ENCODE results near the gene ENTPD1. TPM values are rescaled to one million over a fixed set of nuclear protein-coding genes. Genes with fewer than 3 reads are reported as not detected.
"Not testable (repeated sequence)": the region's sequence is repeated elsewhere in the genome, so short reads cannot be mapped to it uniquely, and the experiment has no call there.

Gene ENTPD1
- total RNA-seq, 1 donor from 2014 or later, result 74.1 TPM

- DNase-seq (ENCODE audit: low spot score), result no peak
Observed at GRCh38 chr10:95794195-95794594, 38.2 kb downstream of the ENTPD1 start.

DNA sequence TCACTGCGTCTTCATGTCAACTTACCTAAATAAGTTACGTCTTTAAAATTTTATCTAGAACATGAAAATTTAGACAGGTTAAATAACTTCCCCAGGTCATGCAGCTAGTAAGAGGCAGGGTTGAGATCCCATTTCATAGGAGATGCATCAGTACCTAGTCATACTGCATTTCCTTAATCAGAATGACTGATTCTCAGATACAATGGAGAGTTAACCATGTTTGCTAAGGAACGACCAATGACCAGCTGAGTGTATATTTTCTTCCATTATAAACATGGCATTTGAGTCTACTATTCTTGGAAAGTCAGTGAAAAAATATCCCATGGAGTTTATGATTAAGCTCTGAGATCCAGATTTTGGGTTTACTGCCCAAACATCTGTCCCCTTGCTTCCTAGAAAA, 39.6 kb downstream of the ENTPD1 start:
- no peak for DNase-seq (ENCODE audit: low spot score)

DNA sequence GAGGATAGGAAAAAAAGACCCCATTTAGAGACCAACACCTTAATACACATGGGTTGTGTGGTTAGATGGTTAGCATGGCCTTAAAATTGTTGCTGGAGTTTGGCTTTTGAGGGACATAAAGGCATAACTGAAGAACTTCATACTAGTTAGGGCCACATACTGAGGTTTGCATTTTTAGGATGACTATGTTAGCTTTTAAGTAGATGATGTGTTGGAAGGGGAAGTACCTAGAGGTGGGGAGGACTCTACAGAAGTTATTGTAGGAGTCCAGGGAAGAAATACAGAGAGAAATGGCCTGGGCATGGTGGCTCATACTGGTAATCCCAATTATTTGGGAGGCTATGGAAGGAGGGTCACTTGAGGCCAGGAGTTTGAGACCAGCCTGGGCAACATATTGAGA, 40.5 kb downstream of the ENTPD1 start:
- DNase-seq (ENCODE audit: low spot score), result no peak

GRCh38 chr10:95798096-95798855, 42.3 kb downstream of the ENTPD1 start:
- DNase-seq (ENCODE audit: low spot score), result no peak

- not testable (repeated sequence) for DNase-seq (ENCODE audit: low spot score)
Observed at GRCh38 chr10:95800286-95800685, 44.3 kb downstream of the ENTPD1 start.

DNA sequence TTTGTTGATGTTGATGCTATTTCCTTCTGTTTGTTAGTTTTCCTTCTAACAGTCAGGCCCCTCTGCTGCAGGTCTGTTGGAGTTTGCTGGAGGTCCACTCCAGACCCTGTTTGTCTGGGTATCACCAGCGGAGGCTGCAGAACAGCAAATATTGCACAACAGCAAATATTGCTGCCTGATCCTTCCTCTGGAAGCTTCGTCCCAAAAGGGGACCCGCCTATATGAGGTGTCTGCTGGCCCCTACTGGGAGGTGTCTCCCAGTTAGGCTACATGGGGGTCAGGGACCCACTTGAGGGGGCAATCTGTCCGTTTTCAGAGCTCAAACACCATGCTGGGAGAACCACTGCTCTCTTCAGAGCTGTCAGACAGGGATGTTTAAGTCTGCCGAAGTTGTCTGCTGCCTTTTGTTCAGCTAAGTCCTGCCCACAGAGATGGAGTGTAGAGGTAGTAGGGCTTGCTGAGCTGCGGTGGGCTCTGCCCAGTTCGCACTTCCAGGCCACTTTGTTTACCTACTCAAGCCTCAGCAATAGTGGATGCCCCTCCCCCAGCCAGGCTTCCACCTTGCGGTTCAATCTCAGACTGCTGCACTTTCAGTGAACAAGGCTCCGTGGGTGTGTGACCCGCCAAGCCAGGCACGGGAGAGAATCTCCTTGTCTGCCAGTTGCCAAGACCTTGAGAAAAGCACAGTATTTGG, 50.9 kb downstream of the ENTPD1 start:
- not testable (repeated sequence) for DNase-seq (ENCODE audit: low spot score)

- DNase-seq (ENCODE audit: low spot score), result not testable (repeated sequence)
Observed at GRCh38 chr10:95808705-95809308, 52.8 kb downstream of the ENTPD1 start.

DNA sequence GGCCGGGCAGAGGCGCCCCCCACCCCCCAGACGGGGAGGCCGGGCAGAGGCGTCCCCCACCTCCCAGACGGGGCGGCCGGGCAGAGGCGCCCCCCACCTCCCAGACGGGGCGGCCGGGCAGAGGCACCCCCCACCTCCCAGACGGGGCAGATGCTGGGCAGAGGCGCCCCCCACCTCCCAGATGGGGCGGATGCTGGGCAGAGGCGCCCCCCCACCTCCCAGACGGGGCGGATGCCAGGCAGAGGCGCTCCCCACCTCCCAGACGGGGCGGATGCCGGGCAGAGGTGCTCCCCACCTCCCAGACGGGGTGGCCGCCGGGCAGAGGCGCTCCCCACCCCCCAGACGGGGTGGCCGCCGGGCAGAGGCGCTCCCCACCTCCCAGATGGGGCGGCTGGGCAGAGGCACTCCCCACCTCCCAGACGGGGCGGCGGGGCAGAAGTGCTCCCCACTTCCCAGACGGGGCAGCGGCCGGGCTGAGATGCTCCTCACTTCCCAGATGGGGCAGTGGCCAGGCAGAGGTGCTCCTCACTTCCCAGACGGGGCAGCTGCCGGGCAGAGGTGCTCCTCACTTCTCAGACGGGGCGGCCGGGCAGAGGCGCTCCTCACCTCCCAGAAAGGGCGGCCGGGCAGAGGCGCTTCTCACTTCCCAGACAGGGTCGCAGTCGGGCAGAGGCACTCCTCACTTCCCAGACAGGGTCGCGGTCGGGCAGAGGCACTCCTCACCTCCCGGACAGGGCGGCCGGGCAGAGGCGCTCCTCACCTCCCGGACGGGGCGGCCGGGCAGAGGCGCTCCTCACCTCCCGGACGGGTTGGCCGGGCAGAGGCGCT, 53.6 kb downstream of the ENTPD1 start:
- no peak for DNase-seq (ENCODE audit: low spot score)

DNA sequence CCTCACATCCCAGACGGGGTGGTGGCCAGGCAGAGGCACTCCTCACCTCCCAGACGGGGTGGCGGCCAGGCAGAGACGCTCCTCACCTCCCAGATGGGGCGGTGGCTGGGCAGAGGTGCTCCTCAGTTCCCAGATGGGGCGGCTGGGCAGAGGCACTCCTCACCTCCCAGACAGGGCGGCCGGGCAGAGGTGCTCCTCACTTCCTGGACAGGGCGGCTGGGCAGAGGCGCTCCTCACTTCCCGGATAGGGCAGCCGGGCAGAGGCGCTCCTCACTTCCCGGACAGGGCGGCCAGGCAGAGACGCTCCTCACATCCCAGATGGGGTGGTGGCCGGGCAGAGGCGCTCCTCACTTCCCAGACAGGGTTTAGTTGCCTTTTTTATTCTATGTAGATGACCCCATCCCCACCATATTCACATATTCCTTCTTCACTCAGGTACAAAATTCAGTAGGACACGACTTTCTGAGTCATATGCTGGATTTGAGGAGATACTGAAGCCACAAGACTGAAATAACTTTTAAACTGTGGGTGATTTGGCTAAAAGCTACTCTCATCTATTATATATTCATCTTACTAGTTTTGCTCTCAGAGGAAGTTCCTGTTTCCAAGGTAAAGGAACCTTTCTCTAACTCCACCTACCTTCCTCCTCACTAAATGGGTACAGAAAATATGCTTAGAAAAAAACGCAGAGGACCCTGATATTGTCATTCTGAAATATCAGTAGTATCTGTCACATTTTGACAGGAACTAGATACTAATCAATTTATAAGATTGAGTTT, 54.4 kb downstream of the ENTPD1 start:
- DNase-seq (ENCODE audit: low spot score), result no peak

GRCh38 chr10:95813054-95813685, 57.2 kb downstream of the ENTPD1 start:
- DNase-seq (ENCODE audit: low spot score), result no peak

- DNase-seq (ENCODE audit: low spot score), result no peak
Observed at GRCh38 chr10:95814011-95814727, 58.2 kb downstream of the ENTPD1 start.

GRCh38 chr10:95815133-95815532, 59.2 kb downstream of the ENTPD1 start:
- no peak for DNase-seq (ENCODE audit: low spot score)

DNA sequence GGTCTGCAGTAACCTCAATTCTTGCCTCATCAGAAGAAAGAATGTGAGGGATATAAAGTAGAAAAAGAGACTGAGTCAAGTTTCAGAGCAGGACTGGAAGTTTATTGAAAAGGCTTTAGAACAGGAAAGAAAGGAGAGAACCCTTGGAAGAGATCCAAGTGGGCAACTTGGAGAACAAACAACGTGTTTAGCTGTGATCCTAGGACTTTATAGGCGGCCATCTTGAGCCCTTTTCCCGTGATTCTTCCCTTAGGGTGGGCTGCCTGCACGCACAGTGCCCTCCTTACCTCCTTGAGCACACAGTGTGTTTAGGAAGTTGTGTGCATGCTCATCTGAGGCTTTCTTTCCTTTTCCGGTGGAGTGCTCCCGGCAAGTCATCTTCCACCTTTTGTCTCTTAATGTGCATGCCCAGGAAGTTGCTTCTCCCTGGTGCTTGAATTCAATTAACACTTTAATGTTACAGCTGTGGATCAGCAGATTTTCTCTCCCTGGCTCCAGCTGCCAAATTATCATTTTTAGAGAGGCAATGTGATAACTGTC, 59.8 kb downstream of the ENTPD1 start:
- DNase-seq (ENCODE audit: low spot score), result no peak

DNA sequence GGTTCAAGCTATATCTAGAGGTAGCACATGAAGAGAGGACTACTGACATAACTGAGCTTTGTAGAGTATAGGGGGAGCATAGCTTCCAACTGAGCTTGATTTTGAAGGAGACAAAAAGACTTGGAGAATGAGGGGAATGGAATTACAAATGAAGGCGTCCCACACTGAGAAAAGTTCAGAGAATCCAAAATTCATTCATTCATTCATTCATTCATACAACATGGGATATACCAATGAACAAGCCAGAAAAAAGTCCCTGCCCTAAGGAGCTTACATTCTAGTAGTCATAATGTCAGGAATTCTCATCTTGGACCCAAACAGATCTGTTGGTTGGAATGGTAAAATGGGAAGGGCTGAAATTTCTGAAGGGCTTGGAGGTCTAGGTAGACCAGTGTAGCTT, 62.0 kb downstream of the ENTPD1 start:
- no peak for DNase-seq (ENCODE audit: low spot score)

GRCh38 chr10:95818668-95819067, 62.7 kb downstream of the ENTPD1 start:
- no peak for DNase-seq (ENCODE audit: low spot score)

DNA sequence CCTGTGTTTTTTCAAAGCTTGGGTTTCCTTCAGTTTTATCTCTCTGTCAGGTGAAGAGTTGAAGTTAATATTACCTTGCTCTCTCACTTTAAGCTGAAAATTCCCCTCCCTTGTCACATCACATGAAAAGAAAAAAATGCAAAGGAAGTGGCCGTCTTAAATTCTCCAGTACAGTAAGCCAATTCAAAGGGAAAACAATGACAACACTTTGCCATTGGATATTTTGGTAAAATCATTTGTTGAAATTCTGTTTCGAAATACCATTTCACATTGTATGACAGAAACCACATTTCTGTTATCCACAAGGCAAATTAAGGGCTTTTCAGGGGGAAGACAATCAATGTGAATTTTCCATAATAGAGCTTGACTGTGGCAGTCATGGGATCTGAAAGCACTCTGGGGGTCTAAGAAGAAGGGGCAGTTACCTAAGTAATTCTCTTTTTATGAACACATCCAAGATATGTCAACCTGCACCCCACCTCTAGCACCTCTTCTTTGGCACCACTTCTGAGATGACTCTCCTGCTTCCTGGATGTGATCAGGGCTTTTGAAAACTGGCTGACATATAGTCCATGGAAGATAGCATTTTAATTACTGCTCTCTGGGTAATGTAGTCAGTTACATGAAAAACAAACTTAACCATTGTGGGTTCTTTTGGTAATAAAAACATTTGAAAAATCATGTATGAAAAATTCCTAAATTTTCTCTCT, 63.8 kb downstream of the ENTPD1 start:
- DNase-seq (ENCODE audit: low spot score), result no peak

DNA sequence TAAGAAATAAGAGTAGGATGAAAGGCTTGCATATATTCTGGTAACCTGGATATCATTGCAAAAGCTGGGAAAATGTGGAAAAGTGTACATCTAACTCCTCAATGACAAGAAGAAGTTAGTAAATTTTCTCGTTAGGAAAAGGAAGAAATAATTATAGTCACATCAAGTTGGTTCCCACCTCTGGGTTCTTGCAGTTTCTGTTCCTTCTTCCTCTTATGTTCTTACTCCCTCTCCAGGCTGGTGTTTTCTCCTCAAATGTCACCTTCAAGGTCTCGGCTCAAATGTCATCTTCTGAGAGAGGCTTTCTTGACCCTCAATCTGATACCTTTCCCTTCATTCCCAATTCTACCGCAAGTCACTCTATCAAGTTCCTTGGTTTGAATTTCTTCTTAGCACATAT, 64.4 kb downstream of the ENTPD1 start:
- no peak for DNase-seq (ENCODE audit: low spot score)

DNA sequence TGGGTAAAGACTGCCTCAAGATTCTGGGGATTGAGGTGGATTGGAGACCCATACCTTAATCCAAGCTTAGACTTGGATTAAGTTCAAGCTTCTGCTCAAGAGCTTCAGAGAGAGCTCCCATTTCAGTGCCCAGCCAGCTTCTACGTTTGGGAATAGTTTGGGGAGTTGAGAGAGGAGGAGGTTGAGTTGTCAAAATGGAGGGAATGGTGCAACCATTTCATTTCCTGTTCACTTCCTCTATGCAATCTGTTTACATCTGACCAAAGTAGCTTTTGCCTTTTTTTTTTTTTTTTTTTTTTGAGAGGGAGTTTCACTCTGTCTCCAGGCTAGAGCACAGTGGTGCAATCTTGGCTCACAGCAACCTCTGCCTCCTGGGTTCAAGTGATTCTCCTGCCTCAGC, 65.8 kb downstream of the ENTPD1 start:
- DNase-seq (ENCODE audit: low spot score), result no peak

GRCh38 chr10:95830044-95830443, 74.1 kb downstream of the ENTPD1 start:
- DNase-seq (ENCODE audit: low spot score), result no peak
